DMS114 treated with DMSO at 0.1 percent for 48 hours (cell line): ENCODE results near the gene PLXND1.
"Not testable (repeated sequence)": the region's sequence is repeated elsewhere in the genome, so short reads cannot be mapped to it uniquely, and the experiment has no call there.

ENCODE experiments used
- DNase-seq: peaks from one replicate; lab custom pipeline; 2025; ENCODE audit not compliant: unreplicated experiment; lab: John Stamatoyannopoulos, UW

PLXND1 gene

DNA sequence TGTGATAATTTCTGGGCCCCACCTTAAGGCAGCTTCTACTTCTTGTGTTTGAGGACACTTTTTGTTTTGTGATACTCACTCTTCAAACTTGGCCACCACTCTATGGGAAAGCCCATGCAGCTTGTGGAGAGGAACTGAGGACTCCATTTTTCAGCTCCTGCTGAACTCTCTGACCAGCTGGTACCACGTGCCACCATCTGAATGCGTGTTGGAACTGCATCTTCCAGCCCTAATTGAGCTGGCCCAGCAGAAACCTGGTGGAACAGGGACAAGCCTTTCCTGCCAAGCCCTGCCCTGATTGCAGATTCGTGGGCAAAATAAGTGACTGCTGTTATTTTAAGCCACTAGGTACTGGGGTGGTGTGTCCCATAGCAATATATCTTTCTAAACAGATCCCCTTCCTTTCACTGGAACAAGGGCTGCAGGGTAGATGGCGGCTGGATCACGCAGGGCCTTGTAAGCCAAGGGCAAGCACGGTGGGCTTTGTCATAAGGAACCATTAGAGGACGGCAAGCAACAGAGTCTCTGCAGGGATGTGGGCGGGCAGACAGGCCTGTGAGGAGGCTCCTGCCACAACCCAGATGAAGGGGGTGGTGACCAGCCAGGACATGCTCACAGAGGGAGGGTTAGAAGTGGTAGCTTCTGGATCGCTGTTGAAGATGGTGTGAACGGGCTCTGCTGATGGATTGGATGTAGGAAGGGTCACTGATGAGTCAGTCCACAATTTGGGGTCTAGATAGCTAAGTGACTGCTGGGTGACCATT, 54.0 kb downstream of the PLXND1 start:
- no peak for DNase-seq

DNA sequence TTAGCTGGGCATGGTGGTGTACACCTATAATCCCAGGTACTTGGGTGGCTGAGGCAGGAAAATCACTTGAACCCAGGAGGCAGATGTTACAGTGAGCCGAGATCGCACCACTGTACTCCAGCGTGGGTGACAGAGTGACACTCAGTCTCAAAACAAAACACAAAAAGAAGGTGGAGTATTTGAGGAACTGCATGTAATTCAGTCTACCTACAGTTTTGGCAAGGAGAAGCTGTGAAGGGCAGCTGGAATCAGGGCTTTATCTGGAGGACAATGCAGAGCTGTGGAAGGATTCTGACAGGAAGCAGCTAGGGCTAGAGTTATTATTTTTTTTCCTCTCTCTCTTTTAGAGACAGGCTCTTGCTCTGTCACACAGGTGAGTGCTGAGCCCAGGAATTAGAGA, 56.7 kb downstream of the PLXND1 start:
- DNase-seq = no peak

DNA sequence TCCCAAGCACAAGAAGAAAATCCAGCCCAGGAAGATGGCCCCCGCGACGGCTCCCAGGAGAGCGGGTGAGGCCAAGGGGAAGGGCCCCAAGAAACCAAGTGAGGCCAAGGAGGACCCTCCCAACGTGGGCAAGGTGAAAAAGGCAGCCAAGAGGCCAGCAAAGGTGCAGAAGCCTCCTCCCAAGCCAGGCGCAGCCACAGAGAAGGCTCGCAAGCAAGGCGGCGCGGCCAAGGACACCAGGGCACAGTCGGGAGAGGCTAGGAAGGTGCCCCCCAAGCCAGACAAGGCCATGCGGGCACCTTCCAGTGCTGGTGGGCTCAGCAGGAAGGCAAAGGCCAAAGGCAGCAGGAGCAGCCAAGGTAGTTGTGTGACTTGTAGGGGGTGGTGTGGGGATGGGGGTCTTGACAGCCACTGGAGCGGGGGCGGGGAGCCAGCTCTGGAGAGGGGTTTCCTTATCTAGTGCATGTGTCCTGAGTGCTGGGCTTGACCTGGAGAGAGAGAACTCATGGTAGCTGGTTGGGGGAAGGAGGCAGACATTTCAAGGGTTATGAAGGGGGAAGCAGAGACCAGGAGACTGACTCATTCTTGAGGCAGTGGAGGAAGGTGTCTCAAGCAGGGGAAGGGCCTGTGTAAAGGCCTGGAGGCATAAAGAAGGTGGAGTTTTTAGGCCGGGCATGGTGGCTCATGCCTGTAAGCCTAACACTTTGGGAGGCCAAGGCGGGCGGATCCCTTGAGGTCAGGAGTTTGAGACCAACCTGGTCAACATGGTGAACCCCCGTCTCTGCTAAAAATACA, 57.3 kb downstream of the PLXND1 start:
- no peak for DNase-seq

DNA sequence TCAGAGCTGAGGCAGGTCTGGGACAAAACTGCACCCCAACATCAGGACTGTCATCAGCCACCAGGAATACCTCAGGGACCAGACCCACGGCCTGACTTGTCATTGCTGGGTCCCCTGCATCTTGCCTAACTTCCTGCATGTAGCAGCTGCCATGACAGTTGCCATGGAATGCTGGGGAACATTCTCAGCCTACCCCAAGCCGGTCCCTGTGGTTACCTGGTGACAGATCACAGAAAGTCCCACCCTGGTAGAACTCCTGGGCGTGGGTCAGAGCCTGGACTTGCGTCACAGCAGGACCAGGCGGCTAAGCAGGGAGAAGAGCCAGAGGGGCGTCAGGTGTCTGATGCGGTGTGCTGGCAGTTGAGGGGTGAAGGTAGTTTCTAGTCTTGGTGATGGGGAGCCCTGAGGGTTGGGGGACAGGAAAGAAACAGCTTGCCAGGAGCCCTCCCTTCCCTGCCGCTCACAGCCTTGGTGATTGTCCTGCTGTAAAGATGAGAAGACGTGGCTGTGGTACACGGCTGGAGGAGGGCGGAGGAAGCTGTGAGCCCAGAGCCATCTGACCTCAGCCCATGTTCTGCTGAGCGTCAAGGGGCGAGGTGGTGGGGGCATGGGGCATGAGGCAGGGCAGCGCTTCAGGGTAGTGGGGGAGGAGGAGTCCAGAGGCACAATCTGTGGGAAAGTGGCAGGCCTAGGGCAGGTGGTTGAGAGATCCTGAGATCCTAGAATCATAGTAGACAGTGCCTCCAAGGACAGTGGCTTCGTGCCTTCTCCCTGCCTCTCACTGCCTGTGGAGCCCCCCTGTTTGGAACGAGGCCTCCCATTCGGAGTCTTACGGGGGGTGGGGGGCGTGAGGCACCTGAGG, 58.1 kb downstream of the PLXND1 start:
- no peak for DNase-seq

DNA sequence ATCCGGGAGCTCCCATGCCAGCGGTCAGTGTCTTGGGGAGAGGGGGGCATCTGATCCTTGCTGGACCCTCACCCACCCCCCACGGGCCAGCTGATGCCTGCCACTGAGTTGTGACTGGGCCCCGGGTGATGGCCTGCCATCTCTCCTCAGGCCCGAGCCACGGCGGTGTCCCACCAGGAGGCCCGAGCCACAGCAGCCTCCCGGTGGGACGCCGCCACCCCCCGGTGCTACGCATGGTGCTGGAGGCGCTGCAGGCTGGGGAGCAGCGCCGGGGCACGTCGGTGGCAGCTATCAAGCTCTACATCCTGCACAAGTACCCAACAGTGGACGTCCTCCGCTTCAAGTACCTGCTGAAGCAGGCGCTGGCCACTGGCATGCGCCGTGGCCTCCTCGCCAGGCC, 59.2 kb downstream of the PLXND1 start:
- no peak for DNase-seq

DNA sequence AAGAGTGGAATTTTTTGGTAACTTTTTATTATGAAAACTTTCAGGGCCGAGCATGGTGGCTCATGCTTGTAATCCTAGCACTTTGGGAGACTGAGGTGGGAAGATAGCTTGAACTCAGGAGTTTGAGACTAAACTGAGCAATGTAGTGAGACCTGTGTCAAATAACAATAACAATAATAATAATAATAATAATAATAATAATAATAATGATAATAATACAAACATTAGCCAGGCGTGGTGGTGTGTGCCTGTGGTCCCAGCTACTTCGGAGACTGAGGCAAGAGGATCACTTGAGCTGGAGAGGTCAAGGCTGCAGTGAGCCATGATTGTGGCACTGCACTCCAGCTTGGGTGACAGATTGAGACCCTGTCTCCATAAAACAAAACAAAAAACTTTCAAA, 60.5 kb downstream of the PLXND1 start:
- not testable (repeated sequence) for DNase-seq

GRCh38 chr3:129543999-129544398, 62.5 kb downstream of the PLXND1 start:
- no peak for DNase-seq

GRCh38 chr3:129543156-129543790, 63.2 kb downstream of the PLXND1 start, which contains the start of gene H1-8:
Gene H1-8 (plus strand): TSS chr3:129543175. CDS start chr3:129543219, 44 bp downstream.
- DNase-seq = no peak

DNA sequence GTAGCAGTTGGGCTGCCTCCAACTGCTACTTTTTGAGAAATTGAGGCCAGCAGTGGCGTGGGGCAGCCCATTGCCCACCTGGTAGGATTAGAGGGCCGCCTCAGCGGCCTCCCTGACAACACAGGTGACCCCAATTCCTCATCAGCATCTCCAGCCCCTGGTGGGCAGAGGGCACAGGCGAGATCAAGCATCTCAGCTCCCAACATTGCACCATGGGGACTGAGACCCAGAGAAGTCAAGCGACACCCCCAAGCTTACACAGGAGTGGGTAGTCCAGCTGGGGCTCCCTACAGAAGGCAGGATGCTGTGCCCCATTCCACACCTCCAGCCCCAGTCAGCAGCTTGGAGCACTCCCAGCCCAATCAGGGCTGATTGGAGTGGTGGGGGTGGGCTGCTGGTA, 63.7 kb downstream of the PLXND1 start:
- no peak for DNase-seq

GRCh38 chr3:129540776-129541516, 65.5 kb downstream of the PLXND1 start:
- DNase-seq = no peak

DNA sequence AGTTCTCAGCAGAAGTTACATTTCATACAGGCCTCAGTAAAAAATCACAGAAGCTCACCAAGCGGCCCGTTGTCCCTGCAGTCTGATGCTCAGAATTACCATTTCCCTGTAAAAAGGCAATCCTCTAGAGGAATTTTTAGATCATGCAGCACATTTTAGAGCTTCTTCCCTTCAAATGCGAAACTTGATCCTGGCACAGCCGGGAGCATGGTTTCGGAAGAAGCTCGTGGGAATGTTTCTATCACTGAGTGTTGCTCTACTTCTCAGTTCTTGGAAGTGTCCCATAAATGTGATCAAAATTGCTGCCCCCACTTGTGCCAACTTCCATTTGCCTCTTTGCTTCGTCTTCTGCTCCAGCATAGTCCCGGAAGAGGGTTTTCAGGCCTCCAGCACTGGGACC, 67.3 kb downstream of the PLXND1 start:
- DNase-seq = no peak

GRCh38 chr3:129536804-129537203, 69.7 kb downstream of the PLXND1 start:
- no peak for DNase-seq

GRCh38 chr3:129536374-129536667, 70.2 kb downstream of the PLXND1 start:
- no peak for DNase-seq

DNA sequence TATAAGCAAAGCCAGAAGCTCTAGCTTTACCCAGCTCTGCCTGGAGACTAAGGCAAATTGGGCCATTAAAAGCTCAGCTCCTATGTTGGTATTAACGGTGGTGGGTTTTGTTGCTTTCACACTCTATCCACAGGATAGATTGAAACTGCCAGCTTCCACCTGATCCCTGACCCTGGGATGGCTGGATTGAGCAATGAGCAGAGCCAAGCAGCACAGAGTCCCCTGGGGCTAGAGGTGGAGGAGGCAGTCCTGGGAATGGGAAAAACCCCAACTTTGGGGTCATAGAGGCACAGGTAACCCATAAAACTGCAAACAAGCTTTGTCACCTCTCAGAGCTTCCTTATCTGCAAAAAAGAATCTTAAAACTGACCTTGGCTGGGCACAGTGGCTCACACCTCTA, 71.4 kb downstream of the PLXND1 start:
- DNase-seq = no peak

DNA sequence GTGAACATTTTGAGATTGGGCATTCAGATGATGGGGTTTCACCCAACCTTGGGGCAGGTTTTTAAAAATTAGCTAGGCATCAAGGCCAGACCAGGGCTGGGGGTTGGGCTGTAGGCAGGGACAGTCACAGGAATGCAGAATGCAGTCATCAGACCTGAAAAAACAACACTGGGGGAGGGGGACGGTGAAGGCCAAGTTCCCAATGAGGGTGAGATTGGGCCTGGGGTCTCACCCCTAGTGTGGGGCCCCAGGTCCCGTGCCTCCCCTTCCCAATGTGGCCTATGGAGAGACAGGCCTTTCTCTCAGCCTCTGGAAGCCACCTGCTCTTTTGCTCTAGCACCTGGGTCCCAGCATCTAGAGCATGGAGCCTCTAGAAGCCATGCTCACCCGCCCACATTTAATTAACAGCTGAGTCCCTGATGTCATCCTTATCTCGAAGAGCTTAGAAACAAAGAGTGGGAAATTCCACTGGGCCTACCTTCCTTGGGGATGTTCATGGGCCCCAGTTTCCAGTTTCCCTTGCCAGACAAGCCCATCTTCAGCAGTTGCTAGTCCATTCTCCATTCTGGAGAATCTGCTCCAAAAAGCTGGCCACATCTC, 71.9 kb downstream of the PLXND1 start:
- DNase-seq = no peak

DNA sequence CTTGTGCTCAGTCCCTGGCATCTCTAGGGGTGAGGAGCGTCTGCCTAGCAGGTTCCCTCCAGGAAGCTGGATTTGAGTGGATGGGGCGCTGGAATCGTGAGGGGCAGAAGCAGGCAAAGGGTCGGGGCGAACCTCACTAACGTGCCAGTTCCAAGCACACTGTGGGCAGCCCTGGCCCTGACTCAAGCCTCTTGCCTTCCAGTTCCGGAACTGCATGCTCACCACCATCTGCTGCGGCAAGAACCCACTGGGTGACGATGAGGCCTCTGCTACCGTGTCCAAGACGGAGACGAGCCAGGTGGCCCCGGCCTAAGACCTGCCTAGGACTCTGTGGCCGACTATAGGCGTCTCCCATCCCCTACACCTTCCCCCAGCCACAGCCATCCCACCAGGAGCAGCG, 73.1 kb downstream of the PLXND1 start:
- no peak for DNase-seq

- no peak for DNase-seq
These were observed 74.2 kb downstream of the PLXND1 start for GRCh38 chr3:129532261-129532660.

DNA sequence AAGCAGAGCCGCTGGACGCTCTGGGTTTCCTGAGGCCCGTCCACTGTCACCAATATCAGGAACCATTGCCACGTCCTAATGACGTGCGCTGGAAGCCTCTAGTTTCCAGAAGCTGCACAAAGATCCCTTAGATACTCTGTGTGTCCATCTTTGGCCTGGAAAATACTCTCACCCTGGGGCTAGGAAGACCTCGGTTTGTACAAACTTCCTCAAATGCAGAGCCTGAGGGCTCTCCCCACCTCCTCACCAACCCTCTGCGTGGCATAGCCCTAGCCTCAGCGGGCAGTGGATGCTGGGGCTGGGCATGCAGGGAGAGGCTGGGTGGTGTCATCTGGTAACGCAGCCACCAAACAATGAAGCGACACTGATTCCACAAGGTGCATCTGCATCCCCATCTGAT, 74.8 kb downstream of the PLXND1 start:
- DNase-seq = no peak

DNA sequence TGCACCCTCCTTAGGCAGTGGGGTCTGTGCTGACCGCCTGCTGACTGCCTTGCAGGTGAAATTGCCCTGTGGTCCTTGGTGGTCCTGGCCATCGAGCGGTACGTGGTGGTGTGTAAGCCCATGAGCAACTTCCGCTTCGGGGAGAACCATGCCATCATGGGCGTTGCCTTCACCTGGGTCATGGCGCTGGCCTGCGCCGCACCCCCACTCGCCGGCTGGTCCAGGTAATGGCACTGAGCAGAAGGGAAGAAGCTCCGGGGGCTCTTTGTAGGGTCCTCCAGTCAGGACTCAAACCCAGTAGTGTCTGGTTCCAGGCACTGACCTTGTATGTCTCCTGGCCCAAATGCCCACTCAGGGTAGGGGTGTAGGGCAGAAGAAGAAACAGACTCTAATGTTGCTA, 75.7 kb downstream of the PLXND1 start:
- DNase-seq = no peak

- no peak for DNase-seq
These were observed 76.2 kb downstream of the PLXND1 start for GRCh38 chr3:129530251-129530791.
